ENCODE measurements around the gene ACTG1. TPM values are rescaled to one million over a fixed set of nuclear protein-coding genes. Genes with fewer than 3 reads are reported as not detected.

Gene ACTG1
- total RNA-seq, 2 experiments from 2014 or later: 1,296 to 1,318 TPM

- peak; percentile 46 for ATAC-seq (ENCODE audit: poor library complexity)
- intact Hi-C loops (cut with DNase I, micrococcal nuclease): no loop called here
Measured at GRCh38 chr17:81494626-81495377, 17.8 kb downstream of the ACTG1 start.

GRCh38 chr17:81493198-81494038, 19.2 kb downstream of the ACTG1 start:
- DNase-seq: no peak
- intact Hi-C loops (cut with DNase I, micrococcal nuclease): no loop called here
- no peaks in the 10 kb centered on the region for H3K9me3 ChIP-seq (ENCODE audit: control insufficient read depth in 1 of 2, insufficient read depth in 1 of 2, low read length in 2 of 2)
- no peaks in the 10 kb centered on the region for H3K36me3 ChIP-seq (ENCODE audit: insufficient read depth, low read length)
- ChIA-PET CTCF (no interaction called here), POLR2A (interaction anchor here (1.5 kb wide), 1 partner anchor 16 kb away, joined by 6 read pairs; no protein-coding TSS in a partner anchor)
- TF ChIP-seq, protein P1, sequence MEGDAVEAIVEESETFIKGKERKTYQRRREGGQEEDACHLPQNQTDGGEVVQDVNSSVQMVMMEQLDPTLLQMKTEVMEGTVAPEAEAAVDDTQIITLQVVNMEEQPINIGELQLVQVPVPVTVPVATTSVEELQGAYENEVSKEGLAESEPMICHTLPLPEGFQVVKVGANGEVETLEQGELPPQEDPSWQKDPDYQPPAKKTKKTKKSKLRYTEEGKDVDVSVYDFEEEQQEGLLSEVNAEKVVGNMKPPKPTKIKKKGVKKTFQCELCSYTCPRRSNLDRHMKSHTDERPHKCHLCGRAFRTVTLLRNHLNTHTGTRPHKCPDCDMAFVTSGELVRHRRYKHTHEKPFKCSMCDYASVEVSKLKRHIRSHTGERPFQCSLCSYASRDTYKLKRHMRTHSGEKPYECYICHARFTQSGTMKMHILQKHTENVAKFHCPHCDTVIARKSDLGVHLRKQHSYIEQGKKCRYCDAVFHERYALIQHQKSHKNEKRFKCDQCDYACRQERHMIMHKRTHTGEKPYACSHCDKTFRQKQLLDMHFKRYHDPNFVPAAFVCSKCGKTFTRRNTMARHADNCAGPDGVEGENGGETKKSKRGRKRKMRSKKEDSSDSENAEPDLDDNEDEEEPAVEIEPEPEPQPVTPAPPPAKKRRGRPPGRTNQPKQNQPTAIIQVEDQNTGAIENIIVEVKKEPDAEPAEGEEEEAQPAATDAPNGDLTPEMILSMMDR (IDR thresholded peaks at IDR 0.05): no peak
- Mint-ChIP-seq H3K4me3 (no peak overlapping the region), H3K4me1 (ENCODE audit: low read depth) (no peaks in the 10 kb centered on the region), H3K27me3 (peaks cover 8% of the 10 kb centered on the region), H3K27ac (no peak overlapping the region), H3K9me3 (no peaks in the 10 kb centered on the region), H3K36me3 (ENCODE audit: low read depth) (no peaks in the 10 kb centered on the region)
- H3K27ac ChIP-seq (ENCODE audit: low read depth in 1 of 2, low read length in 2 of 2): no peak overlapping the region
- peaks cover 9% of the 10 kb centered on the region for H3K4me1 ChIP-seq (ENCODE audit: insufficient read depth, low read length)
- H3K4me3 ChIP-seq (ENCODE audit: low read length): no peak overlapping the region
- ATAC-seq (ENCODE audit: poor library complexity): no peak
- peaks cover 0 to 2% of the 10 kb centered on the region in 2 experiments for H3K27me3 ChIP-seq (ENCODE audit: control insufficient read depth in 1 of 2, insufficient read depth in 2 of 2, low read length in 2 of 2)

More at GRCh38 chr17:81494626-81495377, 17.8 kb downstream of the ACTG1 start:
- H3K36me3 ChIP-seq (ENCODE audit: insufficient read depth, low read length): no peaks in the 10 kb centered on the region
- no peak overlapping the region for H3K4me3 ChIP-seq (ENCODE audit: low read length)
- Mint-ChIP-seq H3K9me3 (no peaks in the 10 kb centered on the region), H3K27ac (no peak overlapping the region), H3K36me3 (ENCODE audit: low read depth) (no peaks in the 10 kb centered on the region), H3K4me3 (no peak overlapping the region), H3K27me3 (peaks cover 8% of the 10 kb centered on the region), H3K4me1 (ENCODE audit: low read depth) (no peaks in the 10 kb centered on the region)
- no peaks in the 10 kb centered on the region for H3K9me3 ChIP-seq (ENCODE audit: control insufficient read depth in 1 of 2, insufficient read depth in 1 of 2, low read length in 2 of 2)
- TF ChIP-seq, protein P1 (IDR thresholded peaks at IDR 0.05): no peak
- POLR2A ChIA-PET: no interaction called here
- CTCF ChIA-PET: no interaction called here
- peaks cover 5% of the 10 kb centered on the region for H3K4me1 ChIP-seq (ENCODE audit: insufficient read depth, low read length)
- DNase-seq: no peak
- no peaks in the 10 kb centered on the region for H3K27me3 ChIP-seq (ENCODE audit: control insufficient read depth in 1 of 2, insufficient read depth in 2 of 2, low read length in 2 of 2)
- H3K27ac ChIP-seq (ENCODE audit: low read depth in 1 of 2, low read length in 2 of 2): no peak overlapping the region

DNA sequence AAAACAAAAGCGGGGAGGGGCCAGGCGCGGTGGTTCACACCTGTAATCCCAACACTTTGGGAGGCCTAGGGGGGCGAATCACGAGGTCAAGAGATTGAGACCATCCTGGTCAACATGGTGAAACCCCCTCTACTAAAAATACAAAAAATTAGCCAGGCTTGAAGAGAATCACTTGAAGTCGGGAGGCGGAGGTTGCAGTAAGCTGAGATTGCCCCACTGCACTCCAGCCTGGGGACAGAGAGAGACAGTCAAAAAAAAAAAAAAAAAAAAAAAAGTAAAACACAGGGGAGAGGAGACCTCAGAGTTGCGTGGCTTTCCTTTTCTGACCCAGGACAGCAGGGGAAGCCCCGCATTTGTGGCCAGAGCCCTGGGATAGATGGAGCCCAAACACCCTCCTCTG, 19.9 kb downstream of the ACTG1 start:
- Mint-ChIP-seq H3K4me1 (ENCODE audit: low read depth) (no peaks in the 10 kb centered on the region), H3K27me3 (peaks cover 8% of the 10 kb centered on the region), H3K4me3 (no peak overlapping the region), H3K27ac (no peak overlapping the region), H3K9me3 (no peaks in the 10 kb centered on the region), H3K36me3 (ENCODE audit: low read depth) (no peaks in the 10 kb centered on the region)
- TF ChIP-seq, protein P1 (IDR thresholded peaks at IDR 0.05): no peak
- H3K4me3 ChIP-seq (ENCODE audit: low read length): no peak overlapping the region
- H3K27me3 ChIP-seq (ENCODE audit: control insufficient read depth in 1 of 2, insufficient read depth in 2 of 2, low read length in 2 of 2): peaks cover 0 to 2% of the 10 kb centered on the region in 2 experiments
- H3K27ac ChIP-seq (ENCODE audit: low read depth in 1 of 2, low read length in 2 of 2): no peak overlapping the region
- ChIA-PET POLR2A (interaction anchor here (1.5 kb wide), 1 partner anchor 16 kb away, joined by 6 read pairs; no protein-coding TSS in a partner anchor), CTCF (no interaction called here)
- DNase-seq (no peak), ATAC-seq (ENCODE audit: poor library complexity) (no peak)
- H3K9me3 ChIP-seq (ENCODE audit: control insufficient read depth in 1 of 2, insufficient read depth in 1 of 2, low read length in 2 of 2): no peaks in the 10 kb centered on the region
- H3K36me3 ChIP-seq (ENCODE audit: insufficient read depth, low read length): no peaks in the 10 kb centered on the region
- intact Hi-C loops (cut with DNase I, micrococcal nuclease): no loop called here
- peaks cover 13% of the 10 kb centered on the region for H3K4me1 ChIP-seq (ENCODE audit: insufficient read depth, low read length)

Data from CD4-positive, alpha-beta T cell (primary cell).